WTC11 (cell line): ENCODE results near the gene VSIG10. TPM values are rescaled to one million over a fixed set of nuclear protein-coding genes. Genes with fewer than 3 reads are reported as not detected.

Experiments
- ATAC-seq: fragments of 200-7000 bp; cut with Tn5 transposase; 2 replicates; pipeline ENCODE4 v1.10.0; 2021; ENCODE audit warnings: mild to moderate bottlenecking, moderate library complexity
- CTCF ChIA-PET: fragments of 300-600 bp; sonication (Branson Sonifier 250); formaldehyde crosslinking; loops from one replicate; lab custom pipeline; 2021; ENCODE audit warnings: antibody characterized with exemption; lab: Charles Lee
- POLR2A ChIA-PET: fragments of 350-600 bp; sonication (Branson Sonifier 250); formaldehyde crosslinking; loops from one replicate; lab custom pipeline; 2021; ENCODE audit warnings: antibody characterized with exemption; lab: Charles Lee
- DNase-seq: peaks from one replicate; pipeline ENCODE4 v3.0.0; 2021; ENCODE audit warnings: low spot score
- H3K27ac Mint-ChIP-seq: 2 replicates; pipeline ENCODE4 v1.8.0; 2021; ENCODE audit warnings: mixed read lengths
- H3K27me3 Mint-ChIP-seq: 2 replicates; pipeline ENCODE4 v1.8.0; 2021; ENCODE audit warnings: low read depth, mild to moderate bottlenecking, moderate library complexity, mixed read lengths
- H3K36me3 Mint-ChIP-seq: 2 replicates; pipeline ENCODE4 v1.8.0; 2021; ENCODE audit warnings: mixed read lengths
- H3K4me1 Mint-ChIP-seq: 2 replicates; pipeline ENCODE4 v1.8.0; 2022; ENCODE audit warnings: mixed read lengths
- H3K4me3 Mint-ChIP-seq: 2 replicates; pipeline ENCODE4 v1.8.0; 2021; ENCODE audit warnings: mild to moderate bottlenecking, moderate library complexity, mixed read lengths
- H3K9me3 Mint-ChIP-seq: 2 replicates; pipeline ENCODE4 v1.8.0; 2021; ENCODE audit warnings: mixed read lengths
- CBFB ChIP-seq: sonication (generic); formaldehyde crosslinking; IDR thresholded peaks from 2 replicates; pipeline ENCODE4 v1.8.1; 2022; ENCODE audit warnings: mild to moderate bottlenecking, low read depth, missing genetic modification reagents
- CREB1 ChIP-seq: sonication (generic); formaldehyde crosslinking; IDR thresholded peaks from 2 replicates; pipeline ENCODE4 v1.8.0; 2023; ENCODE audit warnings: mild to moderate bottlenecking, missing genetic modification reagents
- ELF4 ChIP-seq: sonication (generic); formaldehyde crosslinking; IDR thresholded peaks from 2 replicates; pipeline ENCODE4 v1.8.1; 2022; ENCODE audit warnings: low read depth, mild to moderate bottlenecking, moderate library complexity, missing genetic modification reagents
- ESRRA ChIP-seq: sonication (generic); formaldehyde crosslinking; IDR thresholded peaks from 2 replicates; pipeline ENCODE4 v1.8.1; 2022; ENCODE audit warnings: mild to moderate bottlenecking, missing genetic modification reagents, borderline replicate concordance
- ETV6 ChIP-seq: sonication (generic); formaldehyde crosslinking; IDR thresholded peaks from 2 replicates; pipeline ENCODE4 v1.8.1; 2022; ENCODE audit warnings: mild to moderate bottlenecking, missing genetic modification reagents
- HMGA2 ChIP-seq: fragments of 250-450 bp; sonication (Bioruptor Pico); IDR thresholded peaks from 2 replicates; pipeline ENCODE4 v1.4.0; 2021; ENCODE audit warnings: mild to moderate bottlenecking, moderate library complexity
- JUN ChIP-seq: sonication (generic); formaldehyde crosslinking; IDR thresholded peaks from 2 replicates; pipeline ENCODE4 v1.8.0; 2023; ENCODE audit warnings: mild to moderate bottlenecking, missing genetic modification reagents
- NR1H2 ChIP-seq: sonication (generic); formaldehyde crosslinking; IDR thresholded peaks from 2 replicates; pipeline ENCODE4 v1.9.0; 2021; ENCODE audit warnings: mild to moderate bottlenecking, moderate library complexity, missing genetic modification reagents
- NR2C2 ChIP-seq: sonication (generic); formaldehyde crosslinking; IDR thresholded peaks from 2 replicates; pipeline ENCODE4 v1.8.0; 2022; ENCODE audit warnings: mild to moderate bottlenecking, missing genetic modification reagents
- SOX15 ChIP-seq: fragments of 250-450 bp; sonication (Bioruptor Pico); IDR thresholded peaks from 2 replicates; pipeline ENCODE4 v1.9.0; 2021; ENCODE audit warnings: mild to moderate bottlenecking
- TCF7 ChIP-seq: sonication (generic); formaldehyde crosslinking; IDR thresholded peaks from 2 replicates; pipeline ENCODE4 v1.8.0; 2022; ENCODE audit warnings: mild to moderate bottlenecking, low read depth, missing genetic modification reagents, moderate library complexity
- ZBTB21 ChIP-seq: sonication (generic); formaldehyde crosslinking; IDR thresholded peaks from 2 replicates; pipeline ENCODE4 v1.8.1; 2023; ENCODE audit warnings: mild to moderate bottlenecking, missing genetic modification reagents, borderline replicate concordance
- ZNF121 ChIP-seq: sonication (generic); formaldehyde crosslinking; IDR thresholded peaks from 2 replicates; pipeline ENCODE4 v1.8.0; 2023; ENCODE audit warnings: missing genetic modification reagents
- ZNF138 ChIP-seq: sonication (generic); formaldehyde crosslinking; conservative IDR thresholded peaks from 2 replicates; pipeline ENCODE4 v1.8.1; 2022; ENCODE audit warnings: mild to moderate bottlenecking, moderate library complexity, missing genetic modification reagents
- ZNF219 ChIP-seq: sonication (generic); formaldehyde crosslinking; IDR thresholded peaks from 2 replicates; pipeline ENCODE4 v1.8.0; 2023; ENCODE audit warnings: missing genetic modification reagents, mild to moderate bottlenecking, borderline replicate concordance
- ZNF317 ChIP-seq: sonication (generic); formaldehyde crosslinking; IDR thresholded peaks from 2 replicates; pipeline ENCODE4 v1.8.1; 2023; ENCODE audit warnings: low read depth, mild to moderate bottlenecking, moderate library complexity, missing genetic modification reagents, borderline replicate concordance
- ZNF416 ChIP-seq: fragments of 250-450 bp; sonication (Bioruptor Pico); IDR thresholded peaks from 2 replicates; pipeline ENCODE4 v1.9.0; 2021; ENCODE audit warnings: mild to moderate bottlenecking, inconsistent platforms
- total RNA-seq: library from RNA; stranded (reverse); gene quantifications from 3 replicates; pipeline ENCODE4 v1.2.3, GENCODE V29; 2021
- TF ChIP-seq, protein P1 (sequence below): sonication (generic); formaldehyde crosslinking; IDR thresholded peaks from 2 replicates; pipeline ENCODE4 v1.8.1; 2023; ENCODE audit warnings: mild to moderate bottlenecking, missing genetic modification reagents, moderate library complexity
- TF ChIP-seq, protein P2 (sequence below): fragments of 250-450 bp; sonication (Bioruptor Pico); IDR thresholded peaks from 2 replicates; pipeline ENCODE4 v1.9.0; 2021; ENCODE audit warnings: moderate library complexity, mild to moderate bottlenecking, inconsistent platforms, borderline replicate concordance
- TF ChIP-seq, protein P3 (sequence below): sonication (generic); formaldehyde crosslinking; IDR thresholded peaks from 2 replicates; pipeline ENCODE4 v1.8.1; 2022; ENCODE audit warnings: low read depth, mild to moderate bottlenecking, moderate library complexity, missing genetic modification reagents, borderline replicate concordance

VSIG10 gene
- total RNA-seq, 1 experiment from 2014 or later, result 82.5 TPM

DNA sequence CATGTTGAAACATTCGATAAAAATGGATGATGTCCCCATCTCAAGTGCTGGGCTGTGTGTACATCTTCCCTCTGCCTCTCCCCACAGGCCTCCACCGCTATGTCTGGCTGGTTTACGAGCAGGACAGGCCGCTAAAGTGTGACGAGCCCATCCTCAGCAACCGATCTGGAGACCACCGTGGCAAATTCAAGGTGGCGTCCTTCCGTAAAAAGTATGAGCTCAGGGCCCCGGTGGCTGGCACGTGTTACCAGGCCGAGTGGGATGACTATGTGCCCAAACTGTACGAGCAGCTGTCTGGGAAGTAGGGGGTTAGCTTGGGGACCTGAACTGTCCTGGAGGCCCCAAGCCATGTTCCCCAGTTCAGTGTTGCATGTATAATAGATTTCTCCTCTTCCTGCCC, 40.7 kb upstream of the VSIG10 start:
- ATAC-seq, result no peak
- Mint-ChIP-seq H3K9me3 (no peaks in the 10 kb centered on the region), H3K4me1 (0 out of 2 replicates have a peak, but pooled peaks cover 2% of the 10 kb centered on the region), H3K36me3 (peaks cover 71% of the 10 kb centered on the region), H3K27me3 (no peaks in the 10 kb centered on the region), H3K27ac (no peak overlapping the region), H3K4me3 (no peak overlapping the region)
- DNase-seq, result no peak
- no peak for TF ChIP-seq ETV6 (CRISPR knock-in tag)
- TF ChIP-seq ZNF416 (CRISPR knock-in tag), result no peak
- no peak for TF ChIP-seq HMGA2 (CRISPR knock-in tag)
- TF ChIP-seq, protein P1, sequence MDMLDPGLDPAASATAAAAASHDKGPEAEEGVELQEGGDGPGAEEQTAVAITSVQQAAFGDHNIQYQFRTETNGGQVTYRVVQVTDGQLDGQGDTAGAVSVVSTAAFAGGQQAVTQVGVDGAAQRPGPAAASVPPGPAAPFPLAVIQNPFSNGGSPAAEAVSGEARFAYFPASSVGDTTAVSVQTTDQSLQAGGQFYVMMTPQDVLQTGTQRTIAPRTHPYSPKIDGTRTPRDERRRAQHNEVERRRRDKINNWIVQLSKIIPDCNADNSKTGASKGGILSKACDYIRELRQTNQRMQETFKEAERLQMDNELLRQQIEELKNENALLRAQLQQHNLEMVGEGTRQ (CRISPR knock-in tag), result no peak
- TF ChIP-seq, protein P2, sequence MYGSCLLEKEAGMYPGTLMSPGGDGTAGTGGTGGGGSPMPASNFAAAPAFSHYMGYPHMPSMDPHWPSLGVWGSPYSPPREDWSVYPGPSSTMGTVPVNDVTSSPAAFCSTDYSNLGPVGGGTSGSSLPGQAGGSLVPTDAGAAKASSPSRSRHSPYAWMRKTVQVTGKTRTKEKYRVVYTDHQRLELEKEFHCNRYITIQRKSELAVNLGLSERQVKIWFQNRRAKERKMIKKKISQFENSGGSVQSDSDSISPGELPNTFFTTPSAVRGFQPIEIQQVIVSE (CRISPR knock-in tag), result no peak
- TF ChIP-seq ZNF138, result no peak
- TF ChIP-seq NR2C2 (CRISPR knock-in tag), result no peak
- no peak for TF ChIP-seq TCF7 (CRISPR knock-in tag)
- no peak for TF ChIP-seq CBFB (CRISPR knock-in tag)
- TF ChIP-seq, protein P3, sequence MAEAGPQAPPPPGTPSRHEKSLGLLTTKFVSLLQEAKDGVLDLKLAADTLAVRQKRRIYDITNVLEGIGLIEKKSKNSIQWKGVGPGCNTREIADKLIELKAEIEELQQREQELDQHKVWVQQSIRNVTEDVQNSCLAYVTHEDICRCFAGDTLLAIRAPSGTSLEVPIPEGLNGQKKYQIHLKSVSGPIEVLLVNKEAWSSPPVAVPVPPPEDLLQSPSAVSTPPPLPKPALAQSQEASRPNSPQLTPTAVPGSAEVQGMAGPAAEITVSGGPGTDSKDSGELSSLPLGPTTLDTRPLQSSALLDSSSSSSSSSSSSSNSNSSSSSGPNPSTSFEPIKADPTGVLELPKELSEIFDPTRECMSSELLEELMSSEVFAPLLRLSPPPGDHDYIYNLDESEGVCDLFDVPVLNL (CRISPR knock-in tag), result no peak
- TF ChIP-seq ESRRA (CRISPR knock-in tag), result no peak
- TF ChIP-seq SOX15 (CRISPR knock-in tag), result no peak
- TF ChIP-seq CREB1 (CRISPR knock-in tag), result no peak
- TF ChIP-seq ZBTB21 (CRISPR knock-in tag), result no peak
- no peak for TF ChIP-seq NR1H2 (CRISPR knock-in tag)
- TF ChIP-seq ZNF219 (CRISPR knock-in tag), result no peak
- no peak for TF ChIP-seq ZNF317 (CRISPR knock-in tag)
- no peak for TF ChIP-seq ELF4 (CRISPR knock-in tag)
- TF ChIP-seq JUN (CRISPR knock-in tag), result no peak
- ChIA-PET CTCF (no interaction called here), POLR2A (no interaction called here)

DNA sequence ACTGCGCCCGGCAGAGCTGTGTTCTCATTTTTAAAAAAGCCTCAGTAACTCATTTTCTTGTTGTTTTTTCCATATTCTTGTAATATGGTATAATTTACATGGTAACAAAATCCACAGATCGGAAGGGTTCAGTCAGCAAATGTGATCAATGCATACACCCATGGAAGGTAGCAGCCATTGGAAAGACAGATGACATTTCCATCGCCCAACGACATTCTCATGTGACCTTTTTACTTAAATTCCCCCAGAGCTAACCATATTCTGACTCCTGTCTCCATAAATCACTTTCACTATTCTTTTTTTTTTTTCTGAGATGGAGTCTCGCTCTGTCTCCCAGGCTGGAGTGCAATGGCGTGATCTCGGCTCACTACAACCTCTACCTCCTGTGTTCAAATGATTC, 37.0 kb upstream of the VSIG10 start:
- ChIA-PET CTCF (interaction anchor here (1.4 to 3.0 kb wide), 2 partner anchors 24 to 235 kb away, joined by 3 to 10 read pairs; partner anchors contain the start of gene SUDS3), POLR2A (interaction anchor here (0.7 kb wide), 1 partner anchor 26 kb away, joined by 4 read pairs; no protein-coding TSS in a partner anchor)
- no peak for ATAC-seq
- no peak for DNase-seq
- Mint-ChIP-seq H3K4me1 (peaks cover 13% of the 10 kb centered on the region), H3K36me3 (peaks cover 73% of the 10 kb centered on the region), H3K4me3 (no peak overlapping the region), H3K27me3 (no peaks in the 10 kb centered on the region), H3K27ac (no peak overlapping the region), H3K9me3 (no peaks in the 10 kb centered on the region)
- TF ChIP-seq ZNF317 (CRISPR knock-in tag) (peak; percentile 73; the same call in 1 of the 2 replicates), ETV6 (CRISPR knock-in tag) (no peak)

DNA sequence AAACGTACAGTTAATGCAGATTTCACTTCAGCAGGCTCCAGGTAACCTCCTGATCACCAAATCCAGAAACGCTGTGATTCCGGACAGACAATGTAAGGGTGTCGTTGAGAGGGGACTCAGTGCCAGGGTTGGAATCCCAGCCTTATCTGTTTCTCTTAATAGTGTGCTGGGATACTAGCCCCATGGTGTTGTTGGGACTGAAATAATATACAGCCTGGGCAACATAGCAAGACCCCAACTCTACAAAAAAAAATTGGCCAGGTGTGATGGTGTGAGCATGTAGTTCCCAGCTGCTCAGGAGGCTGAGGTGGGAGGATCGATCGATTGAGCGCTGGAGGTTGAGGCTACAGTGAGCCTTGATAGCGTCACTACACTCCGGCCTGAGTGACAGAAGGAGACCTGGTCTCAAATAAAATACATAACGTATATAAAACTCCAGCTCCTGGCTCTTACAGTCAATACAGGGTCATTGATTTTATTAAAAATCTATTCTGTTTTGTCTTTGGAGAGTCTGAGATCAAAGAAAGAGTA, 33.4 kb upstream of the VSIG10 start:
- Mint-ChIP-seq H3K27me3 (no peaks in the 10 kb centered on the region), H3K9me3 (no peaks in the 10 kb centered on the region), H3K4me1 (peaks cover 14% of the 10 kb centered on the region), H3K4me3 (peak overlapping the region; percentile 89), H3K27ac (peak overlapping the region; percentile 97), H3K36me3 (peaks cover 39% of the 10 kb centered on the region)
- TF ChIP-seq ZNF121, result peak; percentile 94
- TF ChIP-seq NR2C2 (CRISPR knock-in tag), result no peak
- POLR2A ChIA-PET, result interaction anchor here (2.1 to 2.4 kb wide), 2 partner anchors 16 to 33 kb away, joined by 11 to 12 read pairs; partner anchors contain the start of gene VSIG10
- ATAC-seq (no peak), DNase-seq (no peak)
- CTCF ChIA-PET, result interaction anchor here (3.2 kb wide), 1 partner anchor 17 kb away, joined by 35 read pairs; no protein-coding TSS in a partner anchor
